ENCODE data around the gene DDAH1. TPM values are rescaled to one million over a fixed set of nuclear protein-coding genes. Genes with fewer than 3 reads are reported as not detected.

The DDAH1 gene
- total RNA-seq, 2 experiments from 2014 or later: not detected

DNA sequence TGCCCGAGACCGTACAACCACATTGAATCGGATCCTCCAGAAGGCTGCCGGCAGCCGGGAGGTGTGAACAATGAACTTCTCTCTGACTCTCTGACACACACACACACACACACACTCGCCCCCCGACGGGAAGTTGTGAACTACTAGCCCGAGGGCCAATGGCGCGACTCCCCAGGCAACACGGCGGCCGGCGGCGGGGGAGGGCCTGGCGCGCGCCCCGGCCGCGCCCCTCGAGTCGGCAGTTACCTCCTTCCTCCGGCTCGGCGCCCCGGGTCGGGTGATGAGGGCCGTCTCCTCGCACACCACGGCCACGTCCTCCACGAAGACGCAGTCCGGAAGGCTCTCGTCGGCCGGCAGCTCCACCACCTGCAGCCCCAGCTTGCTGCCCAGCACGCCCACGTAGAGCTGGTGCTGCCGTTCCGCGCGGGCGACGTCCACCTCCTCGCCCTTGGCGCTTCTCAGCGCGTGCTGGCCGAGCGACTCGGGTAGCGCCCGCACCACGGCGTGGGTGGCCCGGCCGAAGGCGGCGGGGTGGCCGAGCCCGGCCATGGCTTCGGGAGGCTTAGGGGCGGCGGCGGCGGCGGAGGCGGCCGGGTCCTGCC lies 361 bp downstream of the DDAH1 start:
- Mint-ChIP-seq H3K9me3 (no peaks in the 10 kb centered on the region), H3K27me3 (peaks cover 69% of the 10 kb centered on the region), H3K36me3 (ENCODE audit: low read depth) (no peaks in the 10 kb centered on the region), H3K4me1 (ENCODE audit: low read depth) (no peaks in the 10 kb centered on the region), H3K4me3 (no peak overlapping the region), H3K27ac (no peak overlapping the region)
- H3K4me3 ChIP-seq (ENCODE audit: low read length): no peak overlapping the region
- H3K36me3 ChIP-seq (ENCODE audit: insufficient read depth, low read length): no peaks in the 10 kb centered on the region
- H3K9me3 ChIP-seq (ENCODE audit: control insufficient read depth in 1 of 2, insufficient read depth in 1 of 2, low read length in 2 of 2): no peaks in the 10 kb centered on the region
- ChIA-PET POLR2A (no interaction called here), CTCF (no interaction called here)
- DNase-seq (peak in 2 of 14 experiments; percentile 5 to 7), ATAC-seq (ENCODE audit: poor library complexity) (no peak)
- peaks cover 24 to 55% of the 10 kb centered on the region in 2 experiments for H3K27me3 ChIP-seq (ENCODE audit: control insufficient read depth in 1 of 2, insufficient read depth in 2 of 2, low read length in 2 of 2)
- intact Hi-C loops (cut with DNase I, micrococcal nuclease): no loop called here
- TF ChIP-seq, protein P1, sequence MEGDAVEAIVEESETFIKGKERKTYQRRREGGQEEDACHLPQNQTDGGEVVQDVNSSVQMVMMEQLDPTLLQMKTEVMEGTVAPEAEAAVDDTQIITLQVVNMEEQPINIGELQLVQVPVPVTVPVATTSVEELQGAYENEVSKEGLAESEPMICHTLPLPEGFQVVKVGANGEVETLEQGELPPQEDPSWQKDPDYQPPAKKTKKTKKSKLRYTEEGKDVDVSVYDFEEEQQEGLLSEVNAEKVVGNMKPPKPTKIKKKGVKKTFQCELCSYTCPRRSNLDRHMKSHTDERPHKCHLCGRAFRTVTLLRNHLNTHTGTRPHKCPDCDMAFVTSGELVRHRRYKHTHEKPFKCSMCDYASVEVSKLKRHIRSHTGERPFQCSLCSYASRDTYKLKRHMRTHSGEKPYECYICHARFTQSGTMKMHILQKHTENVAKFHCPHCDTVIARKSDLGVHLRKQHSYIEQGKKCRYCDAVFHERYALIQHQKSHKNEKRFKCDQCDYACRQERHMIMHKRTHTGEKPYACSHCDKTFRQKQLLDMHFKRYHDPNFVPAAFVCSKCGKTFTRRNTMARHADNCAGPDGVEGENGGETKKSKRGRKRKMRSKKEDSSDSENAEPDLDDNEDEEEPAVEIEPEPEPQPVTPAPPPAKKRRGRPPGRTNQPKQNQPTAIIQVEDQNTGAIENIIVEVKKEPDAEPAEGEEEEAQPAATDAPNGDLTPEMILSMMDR (IDR thresholded peaks at IDR 0.05): no peak
- no peak overlapping the region for H3K27ac ChIP-seq (ENCODE audit: low read depth in 1 of 2, low read length in 2 of 2)
- H3K4me1 ChIP-seq (ENCODE audit: insufficient read depth, low read length): peaks cover 8% of the 10 kb centered on the region

DNA sequence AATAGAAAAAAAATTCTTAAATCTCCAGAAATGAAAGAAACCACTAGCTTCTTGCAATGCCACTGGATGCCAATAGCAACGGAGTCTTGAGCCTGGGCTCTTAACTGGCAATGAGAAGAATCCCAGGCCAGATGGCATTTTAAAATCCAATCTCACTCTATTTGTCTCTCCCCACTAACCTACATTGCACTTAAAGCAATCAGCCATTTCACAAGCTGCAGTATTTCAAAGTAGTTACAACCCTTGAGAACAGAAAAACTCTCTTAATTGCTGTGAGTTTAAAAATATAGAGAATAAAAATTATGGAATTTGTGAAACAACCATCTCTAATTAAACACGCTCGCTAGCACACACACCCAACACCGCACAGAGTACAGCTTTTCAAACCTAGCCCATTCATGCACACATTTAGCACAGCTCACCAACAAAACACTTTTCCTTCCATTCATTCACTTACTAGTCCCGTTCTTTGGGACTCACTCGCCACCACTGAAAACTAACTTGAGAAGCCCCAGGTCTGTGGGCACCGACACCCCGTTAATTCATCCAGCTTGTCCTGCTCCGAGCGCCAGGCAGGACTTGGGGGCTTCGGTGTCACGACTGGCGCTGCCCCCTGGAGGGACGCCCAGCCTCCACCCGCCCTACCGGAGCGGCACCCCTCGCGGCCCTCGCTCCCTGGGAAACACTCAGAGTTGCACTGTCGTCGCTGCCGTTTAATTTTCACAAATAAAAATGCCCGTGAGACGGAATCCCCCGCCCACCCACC lies 1.0 kb downstream of the DDAH1 start:
- Histone ChIP-seq H3K4me3 (ENCODE audit: low read length) (no peak overlapping the region), H3K27me3 (ENCODE audit: control insufficient read depth in 1 of 2, insufficient read depth in 2 of 2, low read length in 2 of 2) (peaks cover 27 to 53% of the 10 kb centered on the region in 2 experiments), H3K4me1 (ENCODE audit: insufficient read depth, low read length) (peaks cover 8% of the 10 kb centered on the region), H3K36me3 (ENCODE audit: insufficient read depth, low read length) (no peaks in the 10 kb centered on the region), H3K9me3 (ENCODE audit: control insufficient read depth in 1 of 2, insufficient read depth in 1 of 2, low read length in 2 of 2) (no peaks in the 10 kb centered on the region), H3K27ac (ENCODE audit: low read depth in 1 of 2, low read length in 2 of 2) (no peak overlapping the region)
- no peak for DNase-seq
- Mint-ChIP-seq H3K36me3 (ENCODE audit: low read depth) (no peaks in the 10 kb centered on the region), H3K27ac (no peak overlapping the region), H3K9me3 (no peaks in the 10 kb centered on the region), H3K27me3 (peaks cover 63% of the 10 kb centered on the region), H3K4me3 (peak overlapping the region; percentile 0), H3K4me1 (ENCODE audit: low read depth) (no peaks in the 10 kb centered on the region)
- TF ChIP-seq, protein P1 (IDR thresholded peaks at IDR 0.05): no peak
- CTCF ChIA-PET: no interaction called here
- no peak for ATAC-seq (ENCODE audit: poor library complexity)
- POLR2A ChIA-PET: no interaction called here
- intact Hi-C loops (cut with DNase I, micrococcal nuclease): no loop called here

DNA sequence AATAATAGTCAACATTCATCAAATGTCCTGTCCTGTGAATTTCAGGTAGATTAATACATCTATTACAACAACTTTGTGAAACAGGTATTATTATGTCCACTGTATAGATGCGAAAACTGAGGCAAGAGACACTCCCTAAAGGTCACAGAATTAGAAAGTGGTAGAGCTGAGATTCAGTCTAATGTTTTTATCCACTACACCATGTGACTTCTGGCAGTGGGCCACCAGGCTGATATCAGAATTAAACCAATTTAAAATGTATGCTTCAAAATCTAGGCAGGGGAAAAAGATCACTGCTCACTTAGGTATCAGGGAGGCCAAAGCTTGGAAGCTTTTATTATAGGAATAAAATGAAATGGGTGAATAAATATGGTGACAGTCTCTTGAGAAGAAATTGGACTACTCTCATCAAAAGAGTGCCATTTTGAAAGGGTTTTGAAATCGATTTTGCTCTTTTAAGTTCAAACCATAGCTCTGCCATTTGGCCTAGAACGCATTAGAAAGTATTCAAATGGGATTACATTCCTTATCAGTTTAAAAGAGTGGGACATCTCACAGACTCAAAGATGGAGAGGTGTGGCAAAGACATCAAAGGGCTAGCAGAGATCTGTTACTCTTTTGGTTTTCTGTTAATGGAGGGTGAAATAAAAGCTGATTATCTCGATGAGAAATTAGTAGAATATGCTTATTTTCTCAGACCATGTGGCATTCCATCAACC lies 1.9 kb downstream of the DDAH1 start:
- Mint-ChIP-seq H3K9me3 (no peaks in the 10 kb centered on the region), H3K27ac (no peak overlapping the region), H3K27me3 (peaks cover 55% of the 10 kb centered on the region), H3K36me3 (ENCODE audit: low read depth) (no peaks in the 10 kb centered on the region), H3K4me3 (peak overlapping the region; percentile 7), H3K4me1 (ENCODE audit: low read depth) (no peaks in the 10 kb centered on the region)
- Histone ChIP-seq H3K4me1 (ENCODE audit: insufficient read depth, low read length) (peaks cover 8% of the 10 kb centered on the region), H3K9me3 (ENCODE audit: control insufficient read depth in 1 of 2, insufficient read depth in 1 of 2, low read length in 2 of 2) (no peaks in the 10 kb centered on the region), H3K27ac (ENCODE audit: low read depth in 1 of 2, low read length in 2 of 2) (no peak overlapping the region), H3K36me3 (ENCODE audit: insufficient read depth, low read length) (no peaks in the 10 kb centered on the region), H3K27me3 (ENCODE audit: control insufficient read depth in 1 of 2, insufficient read depth in 2 of 2, low read length in 2 of 2) (peaks cover 26 to 52% of the 10 kb centered on the region in 2 experiments), H3K4me3 (ENCODE audit: low read length) (no peak overlapping the region)
- ATAC-seq (ENCODE audit: poor library complexity): no peak
- POLR2A ChIA-PET: interaction anchor here (1.6 kb wide), 1 partner anchor 261 kb away, joined by 3 read pairs; no protein-coding TSS in a partner anchor
- intact Hi-C loops (cut with DNase I, micrococcal nuclease): no loop called here
- DNase-seq: no peak
- TF ChIP-seq, protein P1 (IDR thresholded peaks at IDR 0.05): no peak
- CTCF ChIA-PET: interaction anchor here (1.3 kb wide), 1 partner anchor 8 kb away, joined by 3 read pairs; no protein-coding TSS in a partner anchor
